PFSK-1 (cell line): Measurements from ENCODE around the gene KCNMA1.

Experiments used
- POLR2AphosphoS5 ChIP-seq: IDR thresholded peaks from 2 replicates; pipeline ENCODE4 v1.6.1; 2012; ENCODE audit warnings: low read depth, mild to moderate bottlenecking, control low read depth, low read length, moderate library complexity
- SIN3A ChIP-seq: IDR thresholded peaks from 2 replicates; pipeline ENCODE4 v1.6.1; 2012; ENCODE audit warnings: mild to moderate bottlenecking, low read length, moderate library complexity, borderline replicate concordance; ENCODE audit not compliant: insufficient read depth
- TAF1 ChIP-seq: IDR thresholded peaks from 2 replicates; pipeline ENCODE4 v1.6.1; 2012; ENCODE audit warnings: low read length, control low read depth, borderline replicate concordance; ENCODE audit not compliant: insufficient read depth

DNA sequence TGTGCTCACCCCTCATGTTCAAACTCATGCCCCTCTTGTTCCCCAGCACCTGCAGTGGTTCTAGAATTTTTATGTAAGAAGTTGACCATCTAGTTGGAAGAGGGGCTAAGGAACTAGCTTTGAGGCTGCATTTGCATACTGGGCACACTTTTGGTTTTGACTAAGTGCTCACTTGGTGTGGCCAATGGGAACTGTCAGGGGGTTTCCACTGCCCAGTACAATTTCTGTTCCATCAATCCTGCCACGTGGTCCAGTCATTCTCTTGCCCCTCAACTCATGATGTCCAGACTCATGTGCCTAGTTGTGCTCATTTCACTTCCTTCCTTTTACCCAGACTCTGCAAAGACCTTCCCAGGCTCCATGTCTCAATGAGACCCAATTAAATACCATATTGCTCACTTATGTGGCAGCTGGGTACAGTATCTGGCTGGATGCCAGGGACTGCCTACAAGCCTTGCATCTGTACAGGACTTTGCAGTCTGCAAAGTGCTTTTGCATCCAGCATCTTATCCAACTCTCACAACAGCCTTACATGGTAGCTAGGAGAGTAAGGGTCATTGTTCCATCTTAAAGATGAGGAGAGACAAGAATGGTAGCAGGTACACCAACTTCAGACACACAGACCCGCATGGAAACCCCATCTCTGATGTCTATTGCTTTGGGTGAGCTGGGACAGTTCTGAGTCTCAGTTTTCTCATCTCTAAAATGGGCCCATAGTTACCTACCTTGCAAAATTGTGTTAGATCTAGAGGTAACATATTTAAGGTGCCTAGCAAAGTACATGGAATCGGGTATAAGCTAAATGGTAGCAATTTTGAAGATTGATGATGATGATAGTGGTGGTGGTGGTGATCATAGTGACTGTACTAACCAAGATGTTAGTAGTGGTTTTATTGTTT is 30.1 kb upstream of the KCNMA1 start:
- TF ChIP-seq TAF1 (no peak), SIN3A (no peak), POLR2AphosphoS5 (no peak)
